ENCODE results near the gene CCDC141. TPM values are rescaled to one million over a fixed set of nuclear protein-coding genes. Genes with fewer than 3 reads are reported as not detected.

The CCDC141 gene
- total RNA-seq, 2 donors from 2014 or later = 118 to 142 TPM

GRCh38 chr2:178962805-178963433, 87.0 kb downstream of the CCDC141 start:
- Mint-ChIP-seq H3K27ac (no peak overlapping the region), H3K36me3 (ENCODE audit: low read depth) (peaks cover 53% of the 10 kb centered on the region), H3K4me3 (no peak overlapping the region), H3K9me3 (no peaks in the 10 kb centered on the region), H3K27me3 (ENCODE audit: insufficient read depth) (no peaks in the 10 kb centered on the region), H3K4me1 (peaks cover 9% of the 10 kb centered on the region)
- TF ChIP-seq, protein P1, sequence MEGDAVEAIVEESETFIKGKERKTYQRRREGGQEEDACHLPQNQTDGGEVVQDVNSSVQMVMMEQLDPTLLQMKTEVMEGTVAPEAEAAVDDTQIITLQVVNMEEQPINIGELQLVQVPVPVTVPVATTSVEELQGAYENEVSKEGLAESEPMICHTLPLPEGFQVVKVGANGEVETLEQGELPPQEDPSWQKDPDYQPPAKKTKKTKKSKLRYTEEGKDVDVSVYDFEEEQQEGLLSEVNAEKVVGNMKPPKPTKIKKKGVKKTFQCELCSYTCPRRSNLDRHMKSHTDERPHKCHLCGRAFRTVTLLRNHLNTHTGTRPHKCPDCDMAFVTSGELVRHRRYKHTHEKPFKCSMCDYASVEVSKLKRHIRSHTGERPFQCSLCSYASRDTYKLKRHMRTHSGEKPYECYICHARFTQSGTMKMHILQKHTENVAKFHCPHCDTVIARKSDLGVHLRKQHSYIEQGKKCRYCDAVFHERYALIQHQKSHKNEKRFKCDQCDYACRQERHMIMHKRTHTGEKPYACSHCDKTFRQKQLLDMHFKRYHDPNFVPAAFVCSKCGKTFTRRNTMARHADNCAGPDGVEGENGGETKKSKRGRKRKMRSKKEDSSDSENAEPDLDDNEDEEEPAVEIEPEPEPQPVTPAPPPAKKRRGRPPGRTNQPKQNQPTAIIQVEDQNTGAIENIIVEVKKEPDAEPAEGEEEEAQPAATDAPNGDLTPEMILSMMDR (conservative IDR thresholded peaks at IDR 0.05) = no peak
- H3K27me3 ChIP-seq (ENCODE audit: control insufficient read depth, insufficient read depth, low read length, poor library complexity, severe bottlenecking) = no peaks in the 10 kb centered on the region
- H3K9ac ChIP-seq (ENCODE audit: extremely low read depth, low read length, poor library complexity, severe bottlenecking) = no peak overlapping the region
- H3K9me3 ChIP-seq (ENCODE audit: control insufficient read depth, low read length) = no peaks in the 10 kb centered on the region
- no peak overlapping the region for H3K4me3 ChIP-seq (ENCODE audit: low read length)
- H3K27ac ChIP-seq (ENCODE audit: low read depth, low read length) = no peak overlapping the region
- no peaks in the 10 kb centered on the region for H3K4me1 ChIP-seq (ENCODE audit: control insufficient read depth, insufficient read depth, low read length)
- no peak for DNase-seq
- peaks cover 80% of the 10 kb centered on the region for H3K36me3 ChIP-seq (ENCODE audit: control insufficient read depth, insufficient read depth, low read length)
- WGBS, 2 experiments (ENCODE audit: insufficient coverage in 1 of 2, insufficient read length in 1 of 2) = 90 to 100% methylated on average over 4 of the region's 4 CpGs

GRCh38 chr2:178962152-178962551, 87.8 kb downstream of the CCDC141 start:
- H3K4me3 ChIP-seq (ENCODE audit: low read length) = no peak overlapping the region
- H3K9me3 ChIP-seq (ENCODE audit: control insufficient read depth, low read length) = no peaks in the 10 kb centered on the region
- TF ChIP-seq, protein P1 (conservative IDR thresholded peaks at IDR 0.05) = no peak
- 90 to 93% methylated on average over 1 of the region's 1 CpG for WGBS, 2 experiments (ENCODE audit: insufficient coverage in 1 of 2, insufficient read length in 1 of 2)
- no peak overlapping the region for H3K9ac ChIP-seq (ENCODE audit: extremely low read depth, low read length, poor library complexity, severe bottlenecking)
- H3K4me1 Mint-ChIP-seq = peaks cover 9% of the 10 kb centered on the region
- H3K9me3 Mint-ChIP-seq = no peaks in the 10 kb centered on the region
- H3K4me1 ChIP-seq (ENCODE audit: control insufficient read depth, insufficient read depth, low read length) = no peaks in the 10 kb centered on the region
- H3K27ac ChIP-seq (ENCODE audit: low read depth, low read length) = no peak overlapping the region
- H3K27ac Mint-ChIP-seq = no peak overlapping the region
- H3K36me3 ChIP-seq (ENCODE audit: control insufficient read depth, insufficient read depth, low read length) = peaks cover 88% of the 10 kb centered on the region
- H3K36me3 Mint-ChIP-seq (ENCODE audit: low read depth) = peaks cover 52% of the 10 kb centered on the region
- H3K4me3 Mint-ChIP-seq = no peak overlapping the region
- no peaks in the 10 kb centered on the region for H3K27me3 ChIP-seq (ENCODE audit: control insufficient read depth, insufficient read depth, low read length, poor library complexity, severe bottlenecking)
- H3K27me3 Mint-ChIP-seq (ENCODE audit: insufficient read depth) = no peaks in the 10 kb centered on the region
- DNase-seq = no peak

- H3K27ac Mint-ChIP-seq = no peak overlapping the region
- H3K27me3 Mint-ChIP-seq (ENCODE audit: insufficient read depth) = no peaks in the 10 kb centered on the region
- H3K4me1 ChIP-seq (ENCODE audit: control insufficient read depth, insufficient read depth, low read length) = no peaks in the 10 kb centered on the region
- no peak for DNase-seq
- H3K4me1 Mint-ChIP-seq = peaks cover 9% of the 10 kb centered on the region
- 98% methylated on average over 4 of the region's 4 CpGs; no CpG with 5 or more reads in 1 of the 2 experiments for WGBS, 2 experiments (ENCODE audit: insufficient coverage in 1 of 2, insufficient read length in 1 of 2)
- no peak overlapping the region for H3K9ac ChIP-seq (ENCODE audit: extremely low read depth, low read length, poor library complexity, severe bottlenecking)
- H3K9me3 ChIP-seq (ENCODE audit: control insufficient read depth, low read length) = no peaks in the 10 kb centered on the region
- H3K4me3 Mint-ChIP-seq = no peak overlapping the region
- H3K27ac ChIP-seq (ENCODE audit: low read depth, low read length) = no peak overlapping the region
- no peaks in the 10 kb centered on the region for H3K27me3 ChIP-seq (ENCODE audit: control insufficient read depth, insufficient read depth, low read length, poor library complexity, severe bottlenecking)
- no peak overlapping the region for H3K4me3 ChIP-seq (ENCODE audit: low read length)
- H3K36me3 Mint-ChIP-seq (ENCODE audit: low read depth) = peaks cover 75% of the 10 kb centered on the region
- H3K36me3 ChIP-seq (ENCODE audit: control insufficient read depth, insufficient read depth, low read length) = peaks cover 80% of the 10 kb centered on the region
- TF ChIP-seq, protein P1 (conservative IDR thresholded peaks at IDR 0.05) = no peak
- H3K9me3 Mint-ChIP-seq = no peaks in the 10 kb centered on the region
Measured at GRCh38 chr2:178954049-178954448, 95.9 kb downstream of the CCDC141 start.
